ENCODE data around the gene TIMM8A.

DNA sequence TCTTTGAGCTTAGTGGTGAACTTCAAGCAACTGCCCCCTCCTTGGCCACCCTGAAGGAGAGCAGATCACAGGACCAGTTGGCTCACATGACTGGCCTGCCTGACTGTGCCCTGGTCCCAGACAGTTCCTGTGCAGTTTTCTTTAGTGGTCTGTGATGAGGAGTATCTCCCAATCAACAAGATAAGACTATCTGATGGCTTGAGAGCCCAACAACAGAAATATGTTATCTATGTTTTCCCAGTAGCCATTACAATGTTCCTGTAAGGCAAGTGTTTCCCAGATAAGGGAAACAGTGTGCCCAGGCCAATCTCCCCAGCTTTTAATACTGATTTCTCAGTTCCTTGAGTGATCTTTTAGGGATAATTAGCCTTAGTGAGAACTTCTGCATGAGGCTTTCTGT is 14.2 kb upstream of the TIMM8A start:
- TF ChIP-seq, protein P1, sequence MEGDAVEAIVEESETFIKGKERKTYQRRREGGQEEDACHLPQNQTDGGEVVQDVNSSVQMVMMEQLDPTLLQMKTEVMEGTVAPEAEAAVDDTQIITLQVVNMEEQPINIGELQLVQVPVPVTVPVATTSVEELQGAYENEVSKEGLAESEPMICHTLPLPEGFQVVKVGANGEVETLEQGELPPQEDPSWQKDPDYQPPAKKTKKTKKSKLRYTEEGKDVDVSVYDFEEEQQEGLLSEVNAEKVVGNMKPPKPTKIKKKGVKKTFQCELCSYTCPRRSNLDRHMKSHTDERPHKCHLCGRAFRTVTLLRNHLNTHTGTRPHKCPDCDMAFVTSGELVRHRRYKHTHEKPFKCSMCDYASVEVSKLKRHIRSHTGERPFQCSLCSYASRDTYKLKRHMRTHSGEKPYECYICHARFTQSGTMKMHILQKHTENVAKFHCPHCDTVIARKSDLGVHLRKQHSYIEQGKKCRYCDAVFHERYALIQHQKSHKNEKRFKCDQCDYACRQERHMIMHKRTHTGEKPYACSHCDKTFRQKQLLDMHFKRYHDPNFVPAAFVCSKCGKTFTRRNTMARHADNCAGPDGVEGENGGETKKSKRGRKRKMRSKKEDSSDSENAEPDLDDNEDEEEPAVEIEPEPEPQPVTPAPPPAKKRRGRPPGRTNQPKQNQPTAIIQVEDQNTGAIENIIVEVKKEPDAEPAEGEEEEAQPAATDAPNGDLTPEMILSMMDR (IDR thresholded peaks at IDR 0.05; ENCODE audit: low read depth, low read length, missing input control): no peak
- TF ChIP-seq SP1 (IDR thresholded peaks at IDR 0.05): no peak
- no peak for TF ChIP-seq YY1 (IDR thresholded peaks at IDR 0.05)
- no peak for TF ChIP-seq ATF3 (IDR thresholded peaks at IDR 0.05)

Measured in liver (tissue), 3 donors.